IPS DF 4.7 (cell line): ENCODE data around the gene FBXL15.

Experiments
- DNase-seq: peaks from one replicate; pipeline ENCODE4 v3.0.0-alpha.2; 2013; ENCODE audit warnings: low spot score; ENCODE audit errors: extremely low read depth

Gene FBXL15

GRCh38 chr10:102397222-102398171 is 23.1 kb upstream of the FBXL15 start:
- no peak for DNase-seq

- no peak for DNase-seq
Observed at GRCh38 chr10:102398172-102399020, 22.2 kb upstream of the FBXL15 start.

DNA sequence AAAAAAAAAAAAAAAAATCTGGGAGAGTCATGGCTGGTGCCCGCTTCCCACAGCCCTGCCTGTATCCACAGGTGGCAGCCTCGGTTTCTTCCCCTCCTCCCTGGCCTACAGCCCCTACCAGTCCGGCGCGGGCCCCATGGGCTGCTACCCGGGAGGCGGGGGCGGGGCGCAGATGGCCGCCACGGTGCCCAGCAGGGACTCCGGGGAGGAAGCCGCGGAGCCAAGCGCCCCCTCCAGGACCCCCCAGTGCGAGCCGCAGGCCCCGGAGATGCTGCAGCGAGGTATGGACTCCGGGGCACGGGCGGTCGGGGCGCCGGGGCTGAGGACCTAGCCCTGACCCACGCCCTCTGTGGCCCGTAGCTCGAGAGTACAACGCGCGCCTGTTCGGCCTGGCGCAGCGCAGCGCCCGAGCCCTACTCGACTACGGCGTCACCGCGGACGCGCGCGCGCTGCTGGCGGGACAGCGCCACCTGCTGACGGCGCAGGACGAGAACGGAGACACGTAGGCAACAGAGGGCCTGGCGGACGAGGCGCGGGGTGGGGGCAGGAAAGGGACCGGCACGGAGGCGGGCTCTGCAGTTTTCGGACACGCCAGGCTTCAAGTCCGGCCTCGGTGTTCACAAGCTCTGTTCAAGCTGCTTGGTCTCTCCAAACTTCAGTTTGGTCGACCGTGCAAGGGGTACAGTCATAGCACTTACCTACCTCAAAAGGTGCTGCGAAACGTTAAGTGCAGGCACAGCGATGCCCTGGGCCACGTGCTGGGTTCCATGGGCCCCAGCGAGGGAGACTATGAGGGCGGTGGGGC is 21.2 kb upstream of the FBXL15 start:
- no peak for DNase-seq

- no peak for DNase-seq
Observed at GRCh38 chr10:102400076-102400475, 20.6 kb upstream of the FBXL15 start.

DNA sequence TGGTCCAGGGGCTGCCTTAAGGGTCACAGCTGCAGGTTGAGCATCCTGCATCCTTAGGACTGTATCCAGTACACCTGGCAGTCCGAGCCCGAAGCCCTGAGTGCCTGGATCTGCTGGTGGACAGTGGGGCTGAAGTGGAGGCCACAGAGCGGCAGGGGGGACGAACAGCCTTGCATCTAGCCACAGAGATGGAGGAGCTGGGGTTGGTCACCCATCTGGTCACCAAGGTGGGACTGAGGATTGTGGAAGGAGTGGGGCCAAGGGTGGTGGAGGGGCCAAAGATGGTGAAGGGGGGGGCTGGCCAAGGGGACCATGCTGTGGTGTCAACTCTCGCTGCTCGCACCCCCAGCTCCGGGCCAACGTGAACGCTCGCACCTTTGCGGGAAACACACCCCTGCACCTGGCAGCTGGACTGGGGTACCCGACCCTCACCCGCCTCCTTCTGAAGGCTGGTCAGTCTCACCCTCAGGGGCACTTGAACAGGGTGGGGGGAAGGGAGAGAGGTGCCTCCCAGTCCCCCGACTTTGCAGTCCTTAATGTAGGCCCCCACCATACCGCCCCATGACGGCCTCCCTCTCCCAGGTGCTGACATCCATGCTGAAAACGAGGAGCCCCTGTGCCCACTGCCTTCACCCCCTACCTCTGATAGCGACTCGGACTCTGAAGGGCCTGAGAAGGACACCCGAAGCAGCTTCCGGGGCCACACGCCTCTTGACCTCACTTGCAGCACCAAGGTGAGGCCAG is 19.9 kb upstream of the FBXL15 start:
- DNase-seq = no peak

GRCh38 chr10:102401342-102401654 is 19.3 kb upstream of the FBXL15 start:
- DNase-seq = no peak

GRCh38 chr10:102401735-102402511 is 18.7 kb upstream of the FBXL15 start:
- no peak for DNase-seq

DNA sequence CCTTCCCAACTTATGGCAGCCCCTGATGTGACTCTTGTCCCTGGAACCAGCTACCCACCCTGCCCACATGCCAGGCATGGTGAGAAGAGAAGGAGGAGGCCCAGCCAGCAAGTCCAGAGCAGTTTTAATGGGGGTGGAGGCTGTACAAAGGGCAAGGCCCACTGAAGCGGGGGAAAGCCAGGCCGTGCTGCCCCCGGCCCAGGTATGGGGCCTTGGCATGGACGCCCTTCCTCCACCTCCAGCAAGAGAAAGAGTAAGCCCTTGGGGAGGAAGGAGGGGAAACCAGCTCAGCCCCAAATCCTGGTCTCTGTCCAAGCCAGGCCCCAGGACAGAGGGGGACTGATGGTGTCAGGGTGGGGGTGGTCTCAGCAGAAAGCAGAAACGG is 18.1 kb upstream of the FBXL15 start:
- no peak for DNase-seq

DNA sequence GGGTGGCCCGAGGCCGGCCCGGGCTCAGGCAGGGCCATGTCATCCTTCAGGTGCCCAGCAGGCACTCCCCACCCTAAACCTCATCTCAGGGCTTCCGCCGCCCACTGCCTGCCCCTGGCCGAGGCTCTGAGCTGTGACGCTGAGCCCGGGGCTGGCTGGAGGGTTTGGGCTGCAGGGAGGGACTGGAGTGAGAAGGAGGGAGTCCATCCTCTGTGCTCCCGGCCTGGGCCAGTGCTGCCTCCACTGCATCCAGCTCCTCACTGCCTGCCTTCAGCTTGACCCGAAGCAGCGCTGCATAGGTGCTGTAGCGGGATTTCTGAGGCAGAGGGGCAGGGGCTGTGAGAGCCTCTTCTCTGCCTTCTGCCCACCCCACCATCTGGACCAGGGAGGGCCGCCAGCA is 17.5 kb upstream of the FBXL15 start:
- DNase-seq = no peak

GRCh38 chr10:102404361-102405107 is 16.1 kb upstream of the FBXL15 start:
- no peak for DNase-seq

GRCh38 chr10:102405108-102405571 is 15.5 kb upstream of the FBXL15 start:
- no peak for DNase-seq

DNA sequence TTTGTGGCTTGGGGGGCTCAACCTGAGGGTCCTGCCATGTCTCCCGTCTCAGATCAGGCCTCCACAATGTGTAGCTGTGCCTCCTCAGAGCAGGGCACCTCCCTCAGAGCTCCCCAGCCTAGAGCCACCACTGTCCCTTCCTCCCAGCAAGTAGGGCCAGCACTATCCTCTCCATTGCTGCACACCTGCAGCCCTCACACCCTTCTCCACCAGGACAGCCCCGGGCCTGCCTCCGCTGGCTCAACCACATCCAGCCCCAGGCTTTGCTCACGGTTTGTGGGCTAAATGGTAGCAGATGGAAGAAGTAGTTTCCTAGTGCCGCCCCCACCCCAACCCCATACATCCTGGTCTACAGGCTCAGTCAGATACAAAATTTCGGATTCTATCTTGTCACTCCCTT is 15.0 kb upstream of the FBXL15 start:
- DNase-seq = no peak

- DNase-seq = no peak
Observed at GRCh38 chr10:102406815-102407214, 13.8 kb upstream of the FBXL15 start.

GRCh38 chr10:102407425-102408130 is 13.1 kb upstream of the FBXL15 start:
- no peak for DNase-seq

GRCh38 chr10:102408131-102408727 is 12.4 kb upstream of the FBXL15 start:
- DNase-seq = no peak

DNA sequence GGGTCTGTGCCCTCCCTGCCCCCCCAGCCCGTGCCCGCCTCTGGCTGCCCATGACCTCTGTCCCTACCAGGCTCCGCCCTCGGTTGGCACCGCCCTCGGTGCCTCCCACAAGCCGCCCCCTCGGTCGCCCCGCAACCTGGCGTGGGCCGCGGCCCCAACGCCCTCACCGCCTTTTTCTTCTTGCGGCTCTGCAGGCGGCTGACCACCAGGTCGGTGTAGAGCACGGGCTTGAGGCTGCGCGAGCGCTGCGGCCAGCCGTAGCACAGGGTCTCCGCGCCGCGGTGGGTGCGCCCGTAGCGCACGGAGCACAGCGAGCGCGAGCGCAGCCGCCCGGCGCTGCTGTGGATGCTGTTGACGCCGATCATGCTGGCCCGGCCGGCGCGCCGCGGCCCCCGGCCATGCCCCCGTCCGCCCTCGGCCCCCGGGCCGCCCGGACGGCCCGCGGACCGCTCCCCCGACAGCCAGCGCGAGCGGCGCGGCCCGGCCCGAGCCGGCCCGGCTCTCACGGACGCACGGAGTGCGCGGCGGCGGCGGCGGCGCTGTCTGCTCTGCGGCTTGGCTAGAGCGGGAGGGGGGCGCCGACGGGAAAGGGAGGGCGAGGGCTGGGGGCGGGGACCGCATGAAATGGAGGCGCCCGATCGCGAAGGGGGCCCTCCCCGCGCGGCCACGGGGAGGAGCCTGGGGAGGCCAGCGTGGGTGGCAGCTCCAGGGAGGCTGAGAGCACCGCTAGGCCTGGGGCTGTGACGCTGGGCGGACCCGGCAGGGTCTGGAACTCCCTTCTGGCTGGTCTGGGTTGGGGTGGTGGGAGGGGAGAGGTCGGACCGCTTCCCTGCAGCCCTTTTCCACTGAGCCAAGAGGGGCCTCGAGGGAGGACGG is 11.7 kb upstream of the FBXL15 start:
- no peak for DNase-seq
